Measurements from ENCODE around the gene FFAR3. TPM values are rescaled to one million over a fixed set of nuclear protein-coding genes. Genes with fewer than 3 reads are reported as not detected.

FFAR3 gene
- total and polyA plus RNA-seq, 4 experiments from 2014 or later = not detected

DNA sequence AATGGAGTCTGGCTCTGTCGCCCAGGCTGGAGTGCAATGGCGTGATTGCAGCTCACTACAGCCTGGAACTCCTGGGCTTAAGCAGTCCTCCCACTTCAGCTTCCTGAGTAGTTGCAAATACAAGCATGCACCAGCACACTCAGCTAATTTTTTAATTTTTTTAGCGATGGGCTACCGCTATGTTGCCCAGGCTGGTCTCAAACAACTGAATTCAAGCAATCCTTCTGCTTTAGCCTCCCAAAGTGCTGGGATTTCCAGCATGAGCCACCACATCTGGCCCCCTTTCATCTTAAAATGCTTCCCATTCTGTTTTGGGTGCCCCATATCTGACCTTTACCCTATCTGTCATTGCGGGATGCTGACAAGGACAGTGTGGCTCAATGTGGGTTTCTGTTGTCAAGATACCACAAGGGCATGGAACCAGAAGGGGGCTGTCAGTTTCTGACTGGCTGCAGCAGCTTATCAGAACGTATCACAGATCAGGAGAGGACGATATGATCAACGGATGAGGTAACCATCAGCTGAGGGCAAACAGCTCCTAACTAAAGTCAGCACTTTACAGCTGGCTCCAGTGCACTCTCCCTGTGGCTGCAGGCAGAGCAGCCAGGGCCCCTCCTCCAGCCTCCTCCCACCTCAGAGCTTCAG, 45.0 kb downstream of the FFAR3 start:
- CTCF ChIA-PET (ENCODE audit: partially characterized antibody) = interaction anchor here (0.5 kb wide), 1 partner anchor 190 kb away, joined by 3 read pairs; no protein-coding TSS in a partner anchor
- Mint-ChIP-seq H3K9me3 (peaks cover 0 to 2% (median 0%) of the 10 kb centered on the region in 8 donors), H3K27ac (no peak overlapping the region), H3K36me3 (no peaks in the 10 kb centered on the region), H3K27me3 (peaks cover 2% of the 10 kb centered on the region in 2 donors), H3K4me1 (peaks cover 0 to 6% (median 0%) of the 10 kb centered on the region in 4 donors), H3K4me3 (no peak overlapping the region)
- H3K27me3 ChIP-seq (ENCODE audit: insufficient read depth, low read length) = no peaks in the 10 kb centered on the region
- POLR2A ChIA-PET (ENCODE audit: partially characterized antibody) = no interaction called here
- no peak overlapping the region for H3K4me3 ChIP-seq (ENCODE audit: low read length in 2 of 2)
- intact Hi-C loops (cut with micrococcal nuclease) = no loop called here
- H3K9me3 ChIP-seq (ENCODE audit: control insufficient read depth in 1 of 2, low read length in 2 of 2) = no peaks in the 10 kb centered on the region
- no peaks in the 10 kb centered on the region for H3K36me3 ChIP-seq (ENCODE audit: insufficient read depth, low read length)
- peak in 1 of 5 donors; percentile 2 for DNase-seq
- no peaks in the 10 kb centered on the region for H3K4me1 ChIP-seq (ENCODE audit: insufficient read depth, low read length)
- no peak overlapping the region for H3K27ac ChIP-seq (ENCODE audit: low read depth, low read length)

DNA sequence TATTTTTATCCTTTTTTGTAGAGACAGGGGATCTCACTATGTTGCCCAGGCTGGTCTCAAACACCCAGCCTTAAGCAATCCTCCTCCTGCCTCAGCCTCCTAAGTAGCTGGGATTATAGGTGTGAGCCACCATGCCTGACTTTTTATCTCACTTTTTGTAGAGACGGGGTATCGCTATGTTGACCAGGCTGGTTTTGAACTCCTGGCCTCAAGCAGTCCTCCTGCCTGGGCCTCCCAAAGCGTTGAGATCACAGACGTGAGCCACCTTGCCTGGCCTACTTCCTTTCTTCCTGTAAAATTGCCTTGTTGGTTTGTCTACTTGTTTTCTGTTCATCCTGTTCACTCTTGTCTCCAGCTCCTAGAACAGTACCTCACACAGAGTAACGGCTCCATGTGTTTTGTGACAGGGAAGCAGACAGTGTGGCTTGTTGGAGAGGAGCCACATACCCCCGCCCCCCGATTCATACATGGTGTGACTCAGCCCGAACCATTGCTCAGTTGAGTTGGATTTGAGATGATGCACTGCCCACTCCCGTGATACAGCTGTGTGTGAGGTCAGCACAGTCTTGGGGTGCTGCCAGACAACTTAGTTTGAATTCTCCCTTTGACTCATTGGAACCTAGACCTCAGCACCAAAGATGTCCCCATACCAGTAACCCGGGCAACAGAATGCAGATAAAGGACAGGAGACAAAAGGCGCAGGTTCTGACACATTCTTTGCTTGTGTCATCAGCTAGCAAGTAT, 46.8 kb downstream of the FFAR3 start:
- no peaks in the 10 kb centered on the region for H3K9me3 ChIP-seq (ENCODE audit: control insufficient read depth in 1 of 2, low read length in 2 of 2)
- no peaks in the 10 kb centered on the region for H3K27me3 ChIP-seq (ENCODE audit: insufficient read depth, low read length)
- Mint-ChIP-seq H3K36me3 (no peaks in the 10 kb centered on the region), H3K4me3 (no peak overlapping the region), H3K9me3 (peaks cover 0 to 2% (median 0%) of the 10 kb centered on the region in 8 donors), H3K27me3 (no peaks in the 10 kb centered on the region), H3K4me1 (peaks cover 0 to 6% (median 1%) of the 10 kb centered on the region in 4 donors), H3K27ac (no peak overlapping the region)
- ChIA-PET CTCF (ENCODE audit: partially characterized antibody) (no interaction called here), POLR2A (ENCODE audit: partially characterized antibody) (no interaction called here)
- no peaks in the 10 kb centered on the region for H3K36me3 ChIP-seq (ENCODE audit: insufficient read depth, low read length)
- no peaks in the 10 kb centered on the region for H3K4me1 ChIP-seq (ENCODE audit: insufficient read depth, low read length)
- intact Hi-C loops (cut with micrococcal nuclease) = no loop called here
- DNase-seq = no peak
- no peak overlapping the region for H3K4me3 ChIP-seq (ENCODE audit: low read length in 2 of 2)
- no peak overlapping the region for H3K27ac ChIP-seq (ENCODE audit: low read depth, low read length)

GRCh38 chr19:35407619-35408018, 49.4 kb downstream of the FFAR3 start:
- peaks cover 0 to 2% (median 0%) of the 10 kb centered on the region in 8 donors for H3K9me3 Mint-ChIP-seq
- H3K4me3 ChIP-seq (ENCODE audit: low read length in 2 of 2) = no peak overlapping the region
- no peak for DNase-seq
- H3K27me3 Mint-ChIP-seq = peaks cover 0 to 2% of the 10 kb centered on the region in 2 donors
- H3K27me3 ChIP-seq (ENCODE audit: insufficient read depth, low read length) = no peaks in the 10 kb centered on the region
- no peaks in the 10 kb centered on the region for H3K4me1 ChIP-seq (ENCODE audit: insufficient read depth, low read length)
- peaks cover 0 to 6% (median 1%) of the 10 kb centered on the region in 4 donors for H3K4me1 Mint-ChIP-seq
- H3K9me3 ChIP-seq (ENCODE audit: control insufficient read depth in 1 of 2, low read length in 2 of 2) = no peaks in the 10 kb centered on the region
- H3K36me3 Mint-ChIP-seq = no peaks in the 10 kb centered on the region
- H3K27ac ChIP-seq (ENCODE audit: low read depth, low read length) = no peak overlapping the region
- H3K27ac Mint-ChIP-seq = no peak overlapping the region
- H3K4me3 Mint-ChIP-seq = no peak overlapping the region
- no peaks in the 10 kb centered on the region for H3K36me3 ChIP-seq (ENCODE audit: insufficient read depth, low read length)
- intact Hi-C loops (cut with micrococcal nuclease) = no loop called here
- CTCF ChIA-PET (ENCODE audit: partially characterized antibody) = no interaction called here
- POLR2A ChIA-PET (ENCODE audit: partially characterized antibody) = no interaction called here

DNA sequence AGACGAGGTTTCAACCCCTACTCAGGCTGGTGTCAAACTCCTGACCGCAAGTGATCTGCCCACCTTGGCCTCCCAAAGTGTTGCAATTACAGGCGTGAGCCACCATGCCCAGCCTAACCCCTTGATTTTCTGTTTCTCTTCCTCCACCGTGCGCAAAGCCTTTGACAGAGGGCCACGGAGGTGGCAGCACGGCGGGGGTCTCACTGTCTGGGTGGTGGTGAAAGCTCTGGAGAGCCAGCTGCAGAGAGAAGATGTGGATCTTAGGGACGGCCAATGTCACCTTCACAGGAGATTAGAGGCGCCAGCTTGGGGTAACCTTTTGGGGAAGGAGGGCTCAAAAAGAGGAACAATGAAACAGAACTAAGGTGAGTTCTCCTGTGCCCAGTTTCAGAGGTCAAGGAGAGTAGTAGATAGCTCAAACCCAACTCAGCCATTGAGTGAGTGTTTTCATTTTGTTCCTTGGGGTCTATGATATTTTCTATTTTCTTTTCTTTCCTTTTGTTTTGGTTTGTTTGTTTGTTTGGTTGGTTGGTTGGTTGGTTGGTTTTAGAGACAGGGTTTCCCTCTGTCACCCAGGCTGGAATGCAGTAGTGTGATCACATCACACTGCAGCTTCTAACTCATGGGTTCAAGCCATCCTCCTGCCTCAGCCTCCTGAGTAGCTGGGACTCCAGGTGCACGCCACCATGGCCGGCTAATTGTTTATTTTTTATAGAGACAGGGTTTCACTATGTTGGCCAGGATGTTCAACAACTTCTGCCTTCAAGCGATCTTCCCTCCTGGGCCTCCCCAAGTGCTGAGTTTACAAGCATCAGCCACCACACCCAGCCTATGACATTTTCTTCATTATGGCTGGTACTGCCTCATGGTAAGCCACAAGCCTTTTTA, 50.3 kb downstream of the FFAR3 start:
- Histone ChIP-seq H3K4me1 (ENCODE audit: insufficient read depth, low read length) (no peaks in the 10 kb centered on the region), H3K27ac (ENCODE audit: low read depth, low read length) (no peak overlapping the region), H3K36me3 (ENCODE audit: insufficient read depth, low read length) (no peaks in the 10 kb centered on the region), H3K9me3 (ENCODE audit: control insufficient read depth in 1 of 2, low read length in 2 of 2) (no peaks in the 10 kb centered on the region), H3K27me3 (ENCODE audit: insufficient read depth, low read length) (no peaks in the 10 kb centered on the region), H3K4me3 (ENCODE audit: low read length in 2 of 2) (no peak overlapping the region)
- DNase-seq = no peak
- Mint-ChIP-seq H3K27me3 (peaks cover 0 to 7% of the 10 kb centered on the region in 2 donors), H3K4me1 (peaks cover 0 to 2% (median 1%) of the 10 kb centered on the region in 4 donors), H3K36me3 (no peaks in the 10 kb centered on the region), H3K27ac (no peak overlapping the region), H3K9me3 (peaks cover 0 to 2% (median 0%) of the 10 kb centered on the region in 8 donors), H3K4me3 (no peak overlapping the region)
- POLR2A ChIA-PET (ENCODE audit: partially characterized antibody) = no interaction called here
- intact Hi-C loops (cut with micrococcal nuclease) = no loop called here
- CTCF ChIA-PET (ENCODE audit: partially characterized antibody) = no interaction called here

DNA sequence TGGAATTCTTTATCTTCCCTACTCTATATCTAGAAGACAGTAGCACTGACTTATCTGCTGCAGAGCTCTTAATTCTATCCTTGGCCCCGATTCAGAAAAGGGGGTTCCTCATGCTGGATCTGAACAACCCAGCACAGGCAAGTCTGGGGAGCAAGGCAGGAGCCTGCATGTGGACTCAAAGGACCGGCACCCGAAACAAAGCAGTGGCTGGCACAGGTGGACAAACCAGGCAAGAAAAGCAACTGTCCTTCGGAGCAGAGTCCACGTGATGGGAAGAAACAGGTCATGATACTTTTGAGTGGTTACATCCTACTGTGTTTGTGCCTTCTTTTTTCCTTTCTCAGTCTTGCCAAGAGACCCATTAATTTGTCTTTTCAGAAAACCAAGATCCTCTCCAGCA, 50.9 kb downstream of the FFAR3 start:
- ChIA-PET CTCF (ENCODE audit: partially characterized antibody) (no interaction called here), POLR2A (ENCODE audit: partially characterized antibody) (no interaction called here)
- DNase-seq = no peak
- intact Hi-C loops (cut with micrococcal nuclease) = no loop called here
- H3K4me3 ChIP-seq (ENCODE audit: low read length in 2 of 2) = no peak overlapping the region
- no peaks in the 10 kb centered on the region for H3K36me3 ChIP-seq (ENCODE audit: insufficient read depth, low read length)
- no peak overlapping the region for H3K27ac Mint-ChIP-seq
- no peak overlapping the region for H3K4me3 Mint-ChIP-seq
- H3K4me1 Mint-ChIP-seq = peaks cover 0 to 2% (median 0%) of the 10 kb centered on the region in 4 donors
- H3K36me3 Mint-ChIP-seq = no peaks in the 10 kb centered on the region
- peaks cover 0 to 2% (median 0%) of the 10 kb centered on the region in 8 donors for H3K9me3 Mint-ChIP-seq
- no peaks in the 10 kb centered on the region for H3K27me3 ChIP-seq (ENCODE audit: insufficient read depth, low read length)
- H3K27ac ChIP-seq (ENCODE audit: low read depth, low read length) = no peak overlapping the region
- H3K4me1 ChIP-seq (ENCODE audit: insufficient read depth, low read length) = no peaks in the 10 kb centered on the region
- peaks cover 3 to 7% of the 10 kb centered on the region in 2 donors for H3K27me3 Mint-ChIP-seq
- no peaks in the 10 kb centered on the region for H3K9me3 ChIP-seq (ENCODE audit: control insufficient read depth in 1 of 2, low read length in 2 of 2)

Small RNAs within 50 kb of the gene (microRNA-seq; reads per million reads assigned to microRNA genes)
- gene MIR5196 (ENCODE audit: borderline microRNAs expressed, borderline number of aligned reads, borderline replicate concordance) = not detected

Other genes starting within 250 kb of the FFAR3 start
- not detected for gene FXYD3, start 242.6 kb upstream of the FFAR3 start, total RNA-seq
- not detected for gene FXYD3, start 242.6 kb upstream of the FFAR3 start, polyA plus RNA-seq
- gene LGI4, start 223.4 kb upstream of the FFAR3 start, total RNA-seq = under 1 TPM; 0.72 to 0.81 TPM
- not detected for gene LGI4, start 223.4 kb upstream of the FFAR3 start, polyA plus RNA-seq
- gene FXYD1, start 219.6 kb upstream of the FFAR3 start, total RNA-seq = 1 to 10 TPM; 3.6 to 4.4 TPM
- 1 to 10 TPM in 1 of 2 donors, under 1 TPM in 1; 0.58 to 3.2 TPM for gene FXYD1, start 219.6 kb upstream of the FFAR3 start, polyA plus RNA-seq
- 10 to 100 TPM in 1 of 2 experiments, 1 to 10 TPM in 1; 9.6 to 10.1 TPM for gene FXYD7, start 215.2 kb upstream of the FFAR3 start, total RNA-seq
- gene FXYD7, start 215.2 kb upstream of the FFAR3 start, polyA plus RNA-seq = 10 to 100 TPM in 1 of 2 donors, 1 to 10 TPM in 1; 5.5 to 11.1 TPM
- gene FXYD5, start 203.7 kb upstream of the FFAR3 start, total RNA-seq = 100 to 1,000 TPM; 473 to 484 TPM
- gene FXYD5, start 203.7 kb upstream of the FFAR3 start, polyA plus RNA-seq = 100 to 1,000 TPM; 452 to 833 TPM
- not detected for gene FAM187B, start 129.7 kb upstream of the FFAR3 start, total RNA-seq
- not detected for gene FAM187B, start 129.7 kb upstream of the FFAR3 start, polyA plus RNA-seq
- 10 to 100 TPM; 45.8 to 48.9 TPM for gene LSR, start 109.5 kb upstream of the FFAR3 start, total RNA-seq
- gene LSR, start 109.5 kb upstream of the FFAR3 start, polyA plus RNA-seq = 10 to 100 TPM; 76.1 to 91.6 TPM
- 100 to 1,000 TPM; 204 to 216 TPM for gene USF2, start 89.5 kb upstream of the FFAR3 start, total RNA-seq
- 1 to 10 TPM; 2.2 to 9.4 TPM for gene USF2, start 89.5 kb upstream of the FFAR3 start, polyA plus RNA-seq
- gene HAMP, start 75.9 kb upstream of the FFAR3 start, total RNA-seq = 1 to 10 TPM; 1.2 to 2.7 TPM
- not detected for gene HAMP, start 75.9 kb upstream of the FFAR3 start, polyA plus RNA-seq
- gene MAG, start 66.3 kb upstream of the FFAR3 start, total RNA-seq = not detected
- not detected for gene MAG, start 66.3 kb upstream of the FFAR3 start, polyA plus RNA-seq
- gene CD22, start 29.3 kb upstream of the FFAR3 start, total RNA-seq = under 1 TPM; 0.30 to 0.32 TPM
- 1 to 10 TPM in 1 of 2 donors, under 1 TPM in 1; 0.32 to 1.8 TPM for gene CD22, start 29.3 kb upstream of the FFAR3 start, polyA plus RNA-seq
- gene FFAR1, start 10.6 kb upstream of the FFAR3 start, total RNA-seq = not detected
- not detected for gene FFAR1, start 10.6 kb upstream of the FFAR3 start, polyA plus RNA-seq
- gene GPR42, start 12.6 kb downstream of the FFAR3 start, total RNA-seq = not detected
- not detected for gene GPR42, start 12.6 kb downstream of the FFAR3 start, polyA plus RNA-seq
- gene FFAR2, start 89.8 kb downstream of the FFAR3 start, total RNA-seq = under 1 TPM in 1 of 2 experiments, not detected in 1; 0.15 TPM
- not detected for gene FFAR2, start 89.8 kb downstream of the FFAR3 start, polyA plus RNA-seq
- gene KRTDAP, start 132.0 kb downstream of the FFAR3 start, total RNA-seq = not detected
- not detected for gene KRTDAP, start 132.0 kb downstream of the FFAR3 start, polyA plus RNA-seq
- 1 to 10 TPM in 1 of 2 experiments, under 1 TPM in 1; 0.97 to 1.4 TPM for gene DMKN, start 155.2 kb downstream of the FFAR3 start, total RNA-seq
- gene DMKN, start 155.2 kb downstream of the FFAR3 start, polyA plus RNA-seq = under 1 TPM in 1 of 2 donors, not detected in 1; 0.89 TPM
- gene SBSN, start 169.9 kb downstream of the FFAR3 start, total RNA-seq = not detected
- gene SBSN, start 169.9 kb downstream of the FFAR3 start, polyA plus RNA-seq = not detected
- gene GAPDHS, start 175.0 kb downstream of the FFAR3 start, total RNA-seq = not detected
- not detected for gene GAPDHS, start 175.0 kb downstream of the FFAR3 start, polyA plus RNA-seq
- 10 to 100 TPM; 41.3 to 41.9 TPM for gene TMEM147, start 187.2 kb downstream of the FFAR3 start, total RNA-seq
- 100 to 1,000 TPM; 160 to 189 TPM for gene TMEM147, start 187.2 kb downstream of the FFAR3 start, polyA plus RNA-seq
- gene ATP4A, start 205.2 kb downstream of the FFAR3 start, total RNA-seq = not detected
- not detected for gene ATP4A, start 205.2 kb downstream of the FFAR3 start, polyA plus RNA-seq
- not detected for gene PMIS2, start 227.7 kb downstream of the FFAR3 start, total RNA-seq
- gene PMIS2, start 227.7 kb downstream of the FFAR3 start, polyA plus RNA-seq = not detected